Liver (tissue), 3 donors: Measurements from ENCODE around the gene CYB5RL.

ENCODE experiments used
- EGR1 ChIP-seq, 2 donors: IDR thresholded peaks; 2 replicates each; pipeline ENCODE4 v1.6.1; 2016 to 2018; ENCODE audit warnings: antibody characterized with exemption in 2 of 2, low read depth in 2 of 2
- GABPA ChIP-seq, 2 donors: IDR thresholded peaks in 1 of 2; conservative IDR thresholded peaks in 1 of 2; 2 replicates each; pipeline ENCODE4 v1.6.1; 2016; ENCODE audit warnings: antibody characterized with exemption in 2 of 2, mild to moderate bottlenecking in 1 of 2, moderate library complexity in 1 of 2
- HNF4G ChIP-seq: IDR thresholded peaks from 2 replicates; pipeline ENCODE4 v1.6.1; 2016; ENCODE audit warnings: antibody characterized with exemption
- RAD21 ChIP-seq, 2 donors: IDR thresholded peaks; 2 replicates each; pipeline ENCODE4 v1.6.1; 2016; ENCODE audit warnings: antibody characterized with exemption in 2 of 2, mild to moderate bottlenecking in 2 of 2
- SP1 ChIP-seq: IDR thresholded peaks from 2 replicates; pipeline ENCODE4 v1.6.1; 2018; ENCODE audit warnings: antibody characterized with exemption, mild to moderate bottlenecking
- TAF1 ChIP-seq: conservative IDR thresholded peaks from 2 replicates; pipeline ENCODE4 v1.6.1; 2016; ENCODE audit warnings: antibody characterized with exemption, mild to moderate bottlenecking
- TF ChIP-seq, protein P1 (sequence below): fragments of 150-350 bp; IDR thresholded peaks from 2 replicates; pipeline ENCODE4 v1.5.1; 2017; ENCODE audit warnings: improper control_type of control experiment, low read depth, low read length; ENCODE audit not compliant: missing input control
- TF ChIP-seq, protein P2 (sequence below): IDR thresholded peaks from 2 replicates; pipeline ENCODE4 v1.6.1; 2016; ENCODE audit warnings: antibody characterized with exemption, mild to moderate bottlenecking
- TF ChIP-seq, protein P3 (sequence below): IDR thresholded peaks from 2 replicates; pipeline ENCODE4 v1.6.1; 2016; ENCODE audit warnings: antibody characterized with exemption
- TF ChIP-seq, protein P4 (sequence below): IDR thresholded peaks from 2 replicates; pipeline ENCODE4 v1.6.1; 2016; ENCODE audit warnings: antibody characterized with exemption
- TF ChIP-seq, protein P5 (sequence below): IDR thresholded peaks from 2 replicates; pipeline ENCODE4 v1.6.1; 2016; ENCODE audit warnings: antibody characterized with exemption
- donor health status: healthy.
- donor health status: healthy.

DNA sequence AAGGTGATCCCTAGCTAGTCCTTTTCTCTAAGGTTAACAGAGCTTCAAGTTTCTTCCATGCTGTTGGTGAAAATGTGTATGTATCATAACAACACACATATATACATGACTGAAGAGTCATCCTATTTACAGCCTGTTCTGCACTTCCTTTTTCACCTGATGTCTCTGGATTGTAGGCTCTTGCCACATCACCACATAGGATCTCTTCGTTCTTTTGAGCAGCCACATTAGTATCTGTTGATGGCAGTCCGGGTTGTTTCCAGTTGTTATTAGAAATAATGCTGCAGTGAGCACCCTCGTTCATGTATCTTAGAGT, 19.8 kb upstream of the CYB5RL start:
- TF ChIP-seq, protein P1, sequence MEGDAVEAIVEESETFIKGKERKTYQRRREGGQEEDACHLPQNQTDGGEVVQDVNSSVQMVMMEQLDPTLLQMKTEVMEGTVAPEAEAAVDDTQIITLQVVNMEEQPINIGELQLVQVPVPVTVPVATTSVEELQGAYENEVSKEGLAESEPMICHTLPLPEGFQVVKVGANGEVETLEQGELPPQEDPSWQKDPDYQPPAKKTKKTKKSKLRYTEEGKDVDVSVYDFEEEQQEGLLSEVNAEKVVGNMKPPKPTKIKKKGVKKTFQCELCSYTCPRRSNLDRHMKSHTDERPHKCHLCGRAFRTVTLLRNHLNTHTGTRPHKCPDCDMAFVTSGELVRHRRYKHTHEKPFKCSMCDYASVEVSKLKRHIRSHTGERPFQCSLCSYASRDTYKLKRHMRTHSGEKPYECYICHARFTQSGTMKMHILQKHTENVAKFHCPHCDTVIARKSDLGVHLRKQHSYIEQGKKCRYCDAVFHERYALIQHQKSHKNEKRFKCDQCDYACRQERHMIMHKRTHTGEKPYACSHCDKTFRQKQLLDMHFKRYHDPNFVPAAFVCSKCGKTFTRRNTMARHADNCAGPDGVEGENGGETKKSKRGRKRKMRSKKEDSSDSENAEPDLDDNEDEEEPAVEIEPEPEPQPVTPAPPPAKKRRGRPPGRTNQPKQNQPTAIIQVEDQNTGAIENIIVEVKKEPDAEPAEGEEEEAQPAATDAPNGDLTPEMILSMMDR = no peak
- TF ChIP-seq TAF1 = no peak
- TF ChIP-seq SP1 = no peak
- TF ChIP-seq, protein P2, sequence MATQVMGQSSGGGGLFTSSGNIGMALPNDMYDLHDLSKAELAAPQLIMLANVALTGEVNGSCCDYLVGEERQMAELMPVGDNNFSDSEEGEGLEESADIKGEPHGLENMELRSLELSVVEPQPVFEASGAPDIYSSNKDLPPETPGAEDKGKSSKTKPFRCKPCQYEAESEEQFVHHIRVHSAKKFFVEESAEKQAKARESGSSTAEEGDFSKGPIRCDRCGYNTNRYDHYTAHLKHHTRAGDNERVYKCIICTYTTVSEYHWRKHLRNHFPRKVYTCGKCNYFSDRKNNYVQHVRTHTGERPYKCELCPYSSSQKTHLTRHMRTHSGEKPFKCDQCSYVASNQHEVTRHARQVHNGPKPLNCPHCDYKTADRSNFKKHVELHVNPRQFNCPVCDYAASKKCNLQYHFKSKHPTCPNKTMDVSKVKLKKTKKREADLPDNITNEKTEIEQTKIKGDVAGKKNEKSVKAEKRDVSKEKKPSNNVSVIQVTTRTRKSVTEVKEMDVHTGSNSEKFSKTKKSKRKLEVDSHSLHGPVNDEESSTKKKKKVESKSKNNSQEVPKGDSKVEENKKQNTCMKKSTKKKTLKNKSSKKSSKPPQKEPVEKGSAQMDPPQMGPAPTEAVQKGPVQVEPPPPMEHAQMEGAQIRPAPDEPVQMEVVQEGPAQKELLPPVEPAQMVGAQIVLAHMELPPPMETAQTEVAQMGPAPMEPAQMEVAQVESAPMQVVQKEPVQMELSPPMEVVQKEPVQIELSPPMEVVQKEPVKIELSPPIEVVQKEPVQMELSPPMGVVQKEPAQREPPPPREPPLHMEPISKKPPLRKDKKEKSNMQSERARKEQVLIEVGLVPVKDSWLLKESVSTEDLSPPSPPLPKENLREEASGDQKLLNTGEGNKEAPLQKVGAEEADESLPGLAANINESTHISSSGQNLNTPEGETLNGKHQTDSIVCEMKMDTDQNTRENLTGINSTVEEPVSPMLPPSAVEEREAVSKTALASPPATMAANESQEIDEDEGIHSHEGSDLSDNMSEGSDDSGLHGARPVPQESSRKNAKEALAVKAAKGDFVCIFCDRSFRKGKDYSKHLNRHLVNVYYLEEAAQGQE = no peak
- no peak for TF ChIP-seq GABPA (IDR thresholded peaks at IDR 0.05 in 1 of 2, conservative IDR thresholded peaks at IDR 0.05 in 1 of 2)
- TF ChIP-seq, protein P3, sequence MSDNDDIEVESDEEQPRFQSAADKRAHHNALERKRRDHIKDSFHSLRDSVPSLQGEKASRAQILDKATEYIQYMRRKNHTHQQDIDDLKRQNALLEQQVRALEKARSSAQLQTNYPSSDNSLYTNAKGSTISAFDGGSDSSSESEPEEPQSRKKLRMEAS = no peak
- TF ChIP-seq, protein P4, sequence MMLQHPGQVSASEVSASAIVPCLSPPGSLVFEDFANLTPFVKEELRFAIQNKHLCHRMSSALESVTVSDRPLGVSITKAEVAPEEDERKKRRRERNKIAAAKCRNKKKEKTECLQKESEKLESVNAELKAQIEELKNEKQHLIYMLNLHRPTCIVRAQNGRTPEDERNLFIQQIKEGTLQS = no peak
- TF ChIP-seq EGR1 (IDR thresholded peaks at IDR 0.05; ENCODE audit: low read depth in 2 of 2) = no peak
- TF ChIP-seq HNF4G = no peak
- no peak for TF ChIP-seq RAD21 (IDR thresholded peaks at IDR 0.05)
- TF ChIP-seq, protein P5, sequence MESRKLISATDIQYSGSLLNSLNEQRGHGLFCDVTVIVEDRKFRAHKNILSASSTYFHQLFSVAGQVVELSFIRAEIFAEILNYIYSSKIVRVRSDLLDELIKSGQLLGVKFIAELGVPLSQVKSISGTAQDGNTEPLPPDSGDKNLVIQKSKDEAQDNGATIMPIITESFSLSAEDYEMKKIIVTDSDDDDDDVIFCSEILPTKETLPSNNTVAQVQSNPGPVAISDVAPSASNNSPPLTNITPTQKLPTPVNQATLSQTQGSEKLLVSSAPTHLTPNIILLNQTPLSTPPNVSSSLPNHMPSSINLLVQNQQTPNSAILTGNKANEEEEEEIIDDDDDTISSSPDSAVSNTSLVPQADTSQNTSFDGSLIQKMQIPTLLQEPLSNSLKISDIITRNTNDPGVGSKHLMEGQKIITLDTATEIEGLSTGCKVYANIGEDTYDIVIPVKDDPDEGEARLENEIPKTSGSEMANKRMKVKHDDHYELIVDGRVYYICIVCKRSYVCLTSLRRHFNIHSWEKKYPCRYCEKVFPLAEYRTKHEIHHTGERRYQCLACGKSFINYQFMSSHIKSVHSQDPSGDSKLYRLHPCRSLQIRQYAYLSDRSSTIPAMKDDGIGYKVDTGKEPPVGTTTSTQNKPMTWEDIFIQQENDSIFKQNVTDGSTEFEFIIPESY = no peak
